ENCODE results near the gene BRICD5.
"Not testable (repeated sequence)": the region's sequence is repeated elsewhere in the genome, so short reads cannot be mapped to it uniquely, and the experiment has no call there.

BRICD5 gene

DNA sequence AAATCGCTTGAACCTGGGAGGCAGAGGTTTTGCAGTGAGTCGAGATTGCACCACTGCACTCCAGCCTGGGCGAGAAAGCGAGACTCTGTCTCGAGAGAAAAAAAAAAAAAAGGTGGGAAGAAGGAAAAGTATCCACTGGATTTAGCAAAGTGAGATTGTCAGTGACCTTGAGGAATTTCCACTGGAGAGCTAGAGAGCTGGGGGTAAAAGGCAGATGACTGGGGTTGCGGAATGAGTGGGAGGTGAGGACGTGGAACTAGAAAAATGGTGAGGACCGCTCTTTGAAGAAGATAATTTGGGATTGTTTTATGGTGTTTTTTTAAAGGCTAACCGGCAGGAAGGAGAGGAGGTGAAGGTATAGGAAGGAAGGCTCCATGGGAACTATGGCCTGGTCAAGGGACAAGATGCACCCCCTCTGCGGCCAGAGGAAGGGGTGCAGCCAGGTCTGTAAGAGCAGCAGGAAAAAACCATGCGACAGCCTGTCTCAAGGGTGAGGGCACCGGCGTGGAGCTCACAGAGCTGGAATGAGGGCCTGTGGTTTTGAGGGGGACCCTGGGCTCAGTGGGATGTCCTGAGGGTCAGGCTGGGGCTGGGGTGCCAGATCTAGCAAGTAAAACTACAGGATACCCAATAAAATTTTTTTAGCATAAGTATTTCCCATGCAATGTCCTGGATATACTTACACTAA, 6.1 kb downstream of the BRICD5 start:
- TF ChIP-seq CTCF (IDR thresholded peaks at IDR 0.05; ENCODE audit: insufficient read depth, low read depth, low read length, missing control alignments): no peak
- no peak for DNase-seq (ENCODE audit: low read depth)
- peak overlapping the region; percentile 57 for H3K4me3 ChIP-seq (ENCODE audit: low read depth, low read length)

- not testable (repeated sequence) for H3K4me3 ChIP-seq (ENCODE audit: low read depth, low read length); DNase-seq (ENCODE audit: low read depth)
These were observed 7.5 kb downstream of the BRICD5 start for GRCh38 chr16:2203119-2203688.

GRCh38 chr16:2200313-2200712, 10.3 kb downstream of the BRICD5 start:
- no peak for DNase-seq (ENCODE audit: low read depth)
- H3K4me3 ChIP-seq (ENCODE audit: low read depth, low read length): no peak overlapping the region
- no peak for TF ChIP-seq CTCF (IDR thresholded peaks at IDR 0.05; ENCODE audit: insufficient read depth, low read depth, low read length, missing control alignments)

- TF ChIP-seq CTCF (IDR thresholded peaks at IDR 0.05; ENCODE audit: insufficient read depth, low read depth, low read length, missing control alignments): no peak
- no peak for DNase-seq (ENCODE audit: low read depth)
These were observed 11.0 kb downstream of the BRICD5 start for GRCh38 chr16:2199621-2200139.

DNA sequence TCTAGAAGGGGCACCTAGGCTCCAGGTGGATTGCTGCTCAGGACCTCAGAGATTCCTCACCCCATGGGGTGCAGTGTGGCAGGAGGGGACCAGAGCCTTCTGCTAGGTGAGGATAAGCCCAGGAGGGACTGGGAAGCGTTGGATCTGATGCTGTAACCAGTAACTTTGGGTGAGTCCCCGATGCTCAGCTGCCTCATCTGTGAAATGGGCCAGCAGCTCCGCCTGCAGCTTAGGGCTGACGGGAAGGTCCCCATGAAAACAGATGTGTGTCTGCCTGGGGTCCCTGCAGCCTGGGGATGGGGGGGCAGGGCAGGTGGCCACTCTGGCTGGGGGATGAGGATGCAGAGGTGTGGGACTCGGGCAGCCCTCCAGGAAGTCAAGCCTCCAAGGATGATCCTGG, 11.6 kb downstream of the BRICD5 start:
- H3K4me3 ChIP-seq (ENCODE audit: low read depth, low read length): no peak overlapping the region
- DNase-seq (ENCODE audit: low read depth): no peak
- TF ChIP-seq CTCF (IDR thresholded peaks at IDR 0.05; ENCODE audit: insufficient read depth, low read depth, low read length, missing control alignments): no peak

More at GRCh38 chr16:2199621-2200139, 11.0 kb downstream of the BRICD5 start:
- no peak overlapping the region for H3K4me3 ChIP-seq (ENCODE audit: low read depth, low read length)

DNA sequence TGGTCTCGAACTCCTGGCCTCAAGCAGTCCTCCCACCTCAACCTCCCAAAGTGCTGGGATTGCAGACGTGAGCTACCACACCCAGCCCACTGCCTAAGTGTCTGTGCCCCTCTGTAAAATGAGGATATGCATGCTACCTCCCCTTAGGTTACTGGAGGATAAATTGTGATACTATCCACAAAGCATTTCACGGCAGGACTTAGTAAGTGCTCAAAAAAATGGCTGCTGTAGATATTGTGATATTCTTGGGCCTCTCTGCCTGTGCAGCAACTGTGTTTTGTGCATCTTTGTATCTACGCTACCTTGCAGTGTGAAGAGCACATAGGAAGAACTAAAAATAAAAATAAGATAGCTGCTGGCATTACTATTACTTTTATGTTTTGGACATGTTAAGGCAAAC, 12.4 kb downstream of the BRICD5 start:
- TF ChIP-seq CTCF (IDR thresholded peaks at IDR 0.05; ENCODE audit: insufficient read depth, low read depth, low read length, missing control alignments): no peak
- no peak for DNase-seq (ENCODE audit: low read depth)
- no peak overlapping the region for H3K4me3 ChIP-seq (ENCODE audit: low read depth, low read length)

GRCh38 chr16:2197765-2198164, 12.9 kb downstream of the BRICD5 start:
- no peak overlapping the region for H3K4me3 ChIP-seq (ENCODE audit: low read depth, low read length)
- TF ChIP-seq CTCF (IDR thresholded peaks at IDR 0.05; ENCODE audit: insufficient read depth, low read depth, low read length, missing control alignments): no peak
- no peak for DNase-seq (ENCODE audit: low read depth)
